HG03108 (cell line): Measurements from ENCODE around the gene WWOX.
"Not testable (repeated sequence)": the region's sequence is repeated elsewhere in the genome, so short reads cannot be mapped to it uniquely, and the experiment has no call there.

ENCODE experiments used
- ATAC-seq: cut with Tn5 transposase; IDR thresholded peaks from one replicate; pipeline ENCODE4 v1.9.1; 2021; ENCODE audit warnings: moderate library complexity; ENCODE audit not compliant: unreplicated experiment

WWOX gene

DNA sequence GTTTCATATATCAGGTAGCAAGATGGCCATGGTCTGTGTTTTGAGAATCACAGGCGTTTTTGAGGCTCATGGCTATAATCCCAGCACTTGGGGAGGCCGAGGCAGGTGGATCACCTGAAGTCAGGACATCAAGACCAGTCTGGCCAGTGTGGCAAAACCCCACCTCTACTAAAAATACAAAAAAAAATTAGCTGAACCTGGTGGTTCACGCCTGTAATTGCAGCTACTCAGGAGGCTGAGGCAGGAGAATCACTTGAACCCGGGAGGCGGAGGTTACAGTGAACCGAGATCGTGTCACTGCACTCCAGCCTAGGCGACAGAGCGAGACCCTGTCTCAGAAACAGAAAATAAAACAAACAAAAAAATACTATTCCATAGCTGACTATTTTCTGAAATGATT is 415.4 kb downstream of the WWOX start:
- not testable (repeated sequence) for ATAC-seq

DNA sequence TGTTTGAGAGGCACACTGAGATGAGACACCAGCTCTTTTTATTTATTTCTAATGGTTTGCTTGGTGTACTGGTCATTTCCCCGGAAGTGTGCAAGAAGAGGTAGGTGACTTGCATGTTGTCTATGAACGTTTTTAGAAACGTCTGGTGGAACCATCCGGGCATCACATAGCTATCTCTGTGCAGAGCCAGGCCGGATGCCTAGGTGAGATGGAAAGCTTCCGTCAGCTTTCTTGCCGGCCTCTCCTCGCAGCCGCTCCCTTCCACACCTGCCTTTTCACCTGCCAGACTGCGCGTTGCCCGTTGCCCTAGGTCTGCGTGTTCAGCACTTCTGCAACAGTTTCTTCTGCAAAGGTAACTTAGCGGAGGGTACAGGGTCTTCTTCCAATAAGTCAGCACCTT is 416.0 kb downstream of the WWOX start:
- ATAC-seq = no peak

DNA sequence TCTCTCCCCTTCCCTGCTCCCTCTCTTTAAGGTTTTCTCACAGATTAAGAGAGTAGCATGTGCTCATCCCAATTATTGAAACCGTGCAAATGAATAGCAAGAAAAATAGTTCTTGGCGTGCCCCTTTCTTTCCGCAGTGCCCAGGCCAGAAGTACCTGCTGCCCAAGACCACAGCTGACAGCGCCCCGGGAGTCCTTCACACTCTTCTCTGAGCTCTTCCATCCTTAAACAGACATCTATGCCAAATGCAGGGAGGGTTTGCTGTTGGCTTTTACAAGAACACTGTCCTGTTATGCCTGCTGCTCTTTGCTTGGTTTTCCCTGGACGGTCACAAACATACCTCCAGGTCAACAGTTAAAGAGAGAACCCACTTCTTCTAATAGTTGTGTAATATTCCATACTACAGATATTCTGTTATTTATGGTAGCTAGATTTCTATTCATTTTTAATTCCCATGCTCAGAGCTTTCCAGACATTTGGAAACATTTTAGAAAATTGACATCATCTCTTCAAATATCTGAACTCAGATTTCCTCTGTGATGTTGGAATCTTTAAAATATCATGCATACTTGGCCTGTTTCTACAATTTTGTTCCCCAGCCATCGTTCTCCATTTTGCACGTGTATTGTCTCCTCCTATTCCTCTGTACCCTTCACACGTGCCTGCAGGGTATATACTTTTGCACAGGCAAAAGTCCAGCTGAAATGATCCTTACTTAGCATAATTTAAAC is 416.7 kb downstream of the WWOX start:
- no peak for ATAC-seq

DNA sequence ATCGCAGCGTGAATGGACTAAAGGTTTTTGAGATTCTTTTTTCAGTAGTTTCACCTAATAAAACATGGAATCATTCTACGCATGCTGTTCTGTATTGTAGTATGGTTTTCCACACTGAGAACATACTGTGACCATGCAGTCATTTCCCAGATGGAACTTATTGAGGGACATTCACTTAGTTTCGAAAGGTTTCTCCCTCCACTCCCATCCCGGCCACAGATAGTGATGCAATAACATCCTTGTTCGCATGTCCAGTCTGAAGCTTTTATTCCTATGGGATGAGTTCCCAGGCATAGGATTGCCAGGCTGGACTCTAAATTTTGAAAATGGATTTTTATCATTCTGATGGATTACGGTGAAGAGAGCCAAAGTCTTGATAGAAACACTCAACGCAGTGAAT is 420.4 kb downstream of the WWOX start:
- no peak for ATAC-seq

DNA sequence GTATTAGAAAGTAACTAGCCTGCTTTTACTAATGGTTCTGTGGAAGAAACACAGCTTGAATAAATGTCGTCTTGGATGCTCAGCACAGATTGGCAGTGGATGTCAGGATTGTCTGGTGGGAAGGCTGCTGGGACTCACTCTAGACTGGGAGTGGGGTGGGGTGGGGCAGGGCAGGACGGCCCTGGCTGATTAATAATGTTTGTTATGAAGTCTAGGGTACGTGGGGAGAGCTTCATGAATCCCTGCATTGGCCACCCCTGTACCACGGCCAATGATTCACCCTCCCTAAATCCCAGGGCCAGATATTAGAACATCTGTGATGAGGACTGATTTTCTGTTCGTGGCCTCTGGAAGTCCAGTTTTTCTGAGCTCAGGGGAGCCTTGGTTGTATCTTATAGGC is 421.0 kb downstream of the WWOX start:
- ATAC-seq = no peak

DNA sequence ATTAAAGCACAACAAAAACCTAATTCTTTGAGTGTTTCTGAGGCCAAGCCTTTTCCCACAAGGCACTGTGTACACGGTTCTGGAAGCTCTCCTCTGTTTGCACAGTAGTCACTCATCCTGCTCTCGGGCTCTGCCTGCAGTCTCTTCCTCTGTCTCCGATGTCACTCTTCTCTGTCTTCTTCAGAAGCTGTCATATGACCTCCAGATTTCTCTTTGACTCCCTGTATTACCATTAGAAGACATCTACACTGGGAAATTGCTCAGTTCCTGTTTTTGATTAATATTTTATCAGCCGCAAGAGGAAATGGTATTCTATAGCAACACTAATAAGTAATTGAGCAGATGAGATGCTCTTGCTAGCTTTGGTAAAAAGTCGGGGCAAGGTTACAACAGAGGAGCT is 422.9 kb downstream of the WWOX start:
- peak; percentile 84 for ATAC-seq

DNA sequence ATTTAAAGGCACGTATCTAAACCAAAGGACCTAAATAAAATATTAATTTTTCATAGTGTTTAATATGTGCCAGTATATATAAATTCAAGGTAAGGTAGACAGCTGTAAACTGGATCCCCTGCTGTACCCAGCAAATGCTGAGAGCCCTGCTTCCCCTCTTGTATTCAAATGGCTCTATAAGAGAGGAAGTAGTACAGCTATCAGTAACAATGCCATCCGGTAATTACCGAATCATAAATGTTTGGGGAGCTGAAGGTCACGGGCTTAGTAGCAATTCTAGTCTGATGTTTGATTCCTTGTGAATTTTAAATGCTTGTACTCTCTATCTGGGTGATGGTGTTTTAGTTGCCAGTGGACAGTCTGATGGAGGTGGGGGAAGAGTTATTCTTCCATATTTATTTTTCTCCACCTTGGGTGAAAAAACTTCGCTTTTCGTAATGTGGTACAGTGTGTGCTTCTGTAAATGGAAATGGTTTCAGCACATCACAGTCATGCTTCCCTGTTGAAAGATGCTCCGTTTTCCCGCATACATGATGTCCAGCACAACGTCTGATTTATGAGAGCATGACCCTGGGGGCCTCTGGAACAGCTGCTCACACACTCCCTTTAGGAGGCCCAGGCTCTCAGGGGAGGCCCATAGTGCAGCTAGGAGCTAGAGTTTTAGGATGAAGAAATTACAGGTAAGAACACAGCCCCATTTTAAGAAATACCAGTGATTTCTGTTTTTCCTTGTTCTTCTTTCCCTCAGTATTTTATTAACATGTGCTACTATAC is 423.9 kb downstream of the WWOX start:
- no peak for ATAC-seq

DNA sequence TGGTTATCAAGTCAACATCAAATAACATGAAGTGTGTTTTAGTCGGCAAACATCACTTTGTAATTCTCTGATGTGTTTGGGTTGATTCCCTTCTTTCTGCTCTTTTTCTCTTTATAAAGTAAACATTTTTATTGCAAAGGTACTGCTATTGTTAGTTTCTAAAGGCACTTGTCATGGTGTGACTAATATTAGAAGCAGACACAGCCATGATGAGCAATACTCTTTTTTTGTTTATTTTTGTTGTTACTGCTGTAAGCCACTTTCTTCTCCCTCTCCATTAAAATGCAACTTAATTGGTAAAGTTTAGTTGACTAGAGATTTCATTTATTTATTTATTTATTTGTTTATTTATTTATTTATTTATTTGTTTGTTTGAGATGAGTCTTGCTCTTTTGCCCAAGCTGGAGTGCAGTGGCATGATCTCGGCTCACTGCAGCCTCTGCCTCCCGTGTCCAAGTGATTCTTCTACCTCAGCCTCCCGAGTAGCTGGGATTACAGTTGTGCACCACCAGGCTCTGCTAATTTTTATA is 424.7 kb downstream of the WWOX start:
- ATAC-seq = no peak

DNA sequence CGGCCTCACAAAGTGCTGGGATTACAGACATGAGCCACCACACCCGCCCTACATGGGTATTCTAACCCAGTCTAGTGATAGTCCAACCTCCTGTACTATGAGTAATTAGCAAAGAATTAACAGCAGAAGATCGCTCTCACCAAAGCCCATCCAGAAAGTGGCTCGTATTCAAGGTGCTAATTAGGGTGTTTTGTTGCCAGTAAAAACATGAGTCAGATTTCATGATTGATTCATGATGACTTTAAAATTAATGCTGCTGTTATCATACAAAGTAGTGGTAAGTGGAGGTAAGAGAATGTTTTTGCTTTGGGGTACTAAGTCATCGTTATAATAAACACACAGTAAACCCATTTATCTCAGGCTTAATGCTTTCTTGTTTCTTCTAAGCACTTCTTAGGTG is 428.8 kb downstream of the WWOX start:
- no peak for ATAC-seq

DNA sequence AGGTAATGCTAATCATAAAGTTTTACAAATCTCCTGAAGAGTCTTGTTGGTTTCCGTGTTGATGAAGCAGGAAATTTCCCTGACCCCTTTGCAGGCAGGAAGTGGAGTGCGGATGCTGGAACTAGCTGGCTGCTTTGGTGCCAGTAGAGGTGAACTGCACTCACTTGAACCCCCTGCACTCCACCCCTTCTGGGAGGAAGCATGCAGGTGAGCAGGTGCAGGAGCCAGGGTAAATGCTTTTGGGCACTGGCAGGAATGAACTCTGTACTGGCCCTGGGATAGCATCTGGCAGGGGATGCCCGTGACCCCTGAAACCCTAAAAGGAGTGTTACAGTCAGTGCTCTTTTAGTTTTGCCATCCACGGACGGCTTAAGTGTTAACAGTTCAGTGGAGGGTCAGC is 430.4 kb downstream of the WWOX start:
- ATAC-seq = no peak

DNA sequence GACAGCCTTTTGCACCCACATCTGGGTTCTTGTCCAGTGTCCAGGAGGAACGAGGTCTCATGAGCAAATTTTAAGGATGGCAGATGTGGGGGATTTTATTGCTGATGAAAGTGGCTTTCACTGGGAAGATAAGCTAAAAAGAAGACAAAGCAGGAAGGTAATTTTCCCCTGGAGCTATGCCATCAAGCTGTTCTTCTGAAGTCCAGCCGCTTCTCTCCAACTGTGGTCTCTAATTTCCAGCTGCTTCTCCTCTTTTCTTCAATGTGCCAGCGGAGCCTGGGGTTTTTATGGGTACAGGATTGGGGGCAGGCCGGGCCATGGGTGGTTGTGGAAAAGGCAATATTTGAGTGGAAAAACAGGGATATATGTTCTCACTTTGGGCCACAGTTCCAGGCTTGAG is 430.8 kb downstream of the WWOX start:
- no peak for ATAC-seq

DNA sequence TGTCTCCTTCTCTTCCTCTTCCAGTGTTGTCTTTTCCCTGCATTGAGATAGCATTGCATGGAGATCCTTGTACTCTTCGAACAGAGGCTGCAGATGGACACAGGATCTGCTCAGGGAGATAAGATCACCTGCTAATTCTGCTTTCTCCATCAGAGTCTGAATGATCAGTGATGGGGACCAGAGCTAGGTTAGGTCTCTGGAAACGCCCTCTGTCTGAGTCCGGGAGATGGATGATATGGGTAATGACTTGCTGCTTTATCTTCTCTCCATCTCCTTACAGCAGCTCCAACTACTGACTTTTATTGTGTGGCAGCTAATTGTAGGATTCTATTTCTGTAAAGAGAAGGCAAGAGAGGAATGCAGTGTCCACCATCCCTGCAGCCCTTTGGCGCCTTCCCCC is 435.6 kb downstream of the WWOX start:
- no peak for ATAC-seq

DNA sequence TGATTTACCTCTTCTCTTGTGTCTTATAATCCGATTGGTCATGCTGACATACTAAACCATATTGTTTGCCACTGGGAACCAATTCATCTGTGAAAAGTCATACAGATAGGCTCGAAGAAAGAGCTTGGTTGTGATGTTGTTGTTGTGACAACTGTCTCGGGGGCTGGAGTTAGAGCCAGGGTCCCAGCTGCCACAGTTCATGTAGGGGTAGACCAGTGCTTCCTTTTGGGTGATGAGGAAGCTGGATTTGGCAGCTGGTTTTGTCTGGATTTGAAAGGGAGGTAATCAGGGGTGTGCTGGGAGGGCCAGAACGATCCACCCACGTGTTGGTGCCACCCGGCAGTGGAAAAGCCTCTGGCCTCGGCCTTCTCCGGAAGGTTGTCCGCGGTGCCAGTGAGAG is 438.1 kb downstream of the WWOX start:
- no peak for ATAC-seq

DNA sequence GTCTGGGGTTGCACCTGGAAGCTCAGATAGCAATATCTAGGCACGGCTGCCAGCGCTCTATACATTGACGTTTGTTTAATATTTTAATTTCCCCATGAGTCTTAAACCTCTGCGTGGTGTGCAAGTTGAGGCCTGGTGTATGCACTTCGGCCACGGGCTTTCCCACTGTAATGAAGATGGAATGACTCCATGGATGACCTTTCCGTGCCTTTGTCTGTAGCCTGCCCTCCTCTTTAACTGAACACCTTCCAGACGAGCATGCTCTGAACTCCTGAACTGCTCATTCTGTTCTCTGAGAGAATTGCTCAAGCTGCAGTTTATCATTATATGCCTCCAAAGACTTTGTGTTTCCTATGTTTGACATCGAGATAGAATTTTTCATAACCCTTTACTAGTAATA is 438.8 kb downstream of the WWOX start:
- ATAC-seq = no peak

DNA sequence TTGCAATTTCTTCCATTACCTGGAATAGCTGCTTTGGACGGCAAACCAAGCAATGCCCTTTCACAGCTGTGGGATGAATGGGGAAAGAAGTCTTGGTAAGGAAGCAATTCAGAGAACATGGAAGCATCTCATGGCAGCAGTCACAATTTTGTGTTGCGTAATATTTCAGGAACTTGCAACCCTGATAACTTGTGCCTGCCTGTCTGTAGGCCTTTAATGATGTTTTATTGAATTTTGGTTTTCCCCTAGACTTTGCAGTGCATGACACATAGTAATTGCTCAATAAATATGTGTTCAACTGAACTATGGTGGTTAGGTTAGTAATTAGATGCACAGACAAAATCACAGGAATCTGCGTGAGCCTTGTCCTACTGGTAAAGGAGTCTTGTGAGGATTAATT is 439.5 kb downstream of the WWOX start:
- no peak for ATAC-seq

DNA sequence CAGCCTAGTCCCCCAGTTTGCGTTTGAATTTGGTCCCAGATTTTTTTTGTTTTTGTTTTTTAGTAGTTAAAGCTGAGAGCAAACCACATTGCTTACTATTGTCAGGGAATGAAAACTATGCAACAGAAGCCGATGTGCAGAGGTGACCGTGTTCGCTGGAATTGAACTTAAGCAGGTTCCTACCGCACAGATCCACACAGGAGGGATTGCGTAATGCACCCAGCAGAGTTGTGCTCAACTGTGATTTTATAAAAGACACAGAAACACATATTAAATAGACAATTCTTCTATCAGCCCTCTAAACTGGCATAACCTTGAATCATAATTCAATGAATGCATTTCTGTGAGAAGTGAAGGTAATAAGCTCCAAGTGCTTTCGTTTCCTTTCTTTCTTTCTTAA is 443.0 kb downstream of the WWOX start:
- no peak for ATAC-seq

DNA sequence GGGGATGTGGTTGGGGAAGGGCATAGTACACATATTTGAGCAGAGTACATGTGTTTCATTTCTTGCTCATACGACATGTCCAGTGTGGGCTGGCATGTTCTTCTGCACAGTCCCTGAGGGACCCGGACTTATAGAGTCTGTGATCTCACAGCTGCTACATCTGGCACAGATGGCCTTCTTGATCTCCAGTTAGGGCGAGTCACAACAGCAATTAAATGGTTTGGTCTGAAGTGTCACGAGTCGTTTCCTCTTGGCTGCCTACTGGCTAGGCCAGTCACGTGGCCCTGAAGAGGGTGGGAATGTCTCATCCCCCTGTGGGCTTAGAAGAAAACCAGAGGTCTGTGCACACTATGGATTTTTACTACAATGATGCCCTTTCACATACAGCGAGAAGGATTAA is 443.6 kb downstream of the WWOX start:
- no peak for ATAC-seq

DNA sequence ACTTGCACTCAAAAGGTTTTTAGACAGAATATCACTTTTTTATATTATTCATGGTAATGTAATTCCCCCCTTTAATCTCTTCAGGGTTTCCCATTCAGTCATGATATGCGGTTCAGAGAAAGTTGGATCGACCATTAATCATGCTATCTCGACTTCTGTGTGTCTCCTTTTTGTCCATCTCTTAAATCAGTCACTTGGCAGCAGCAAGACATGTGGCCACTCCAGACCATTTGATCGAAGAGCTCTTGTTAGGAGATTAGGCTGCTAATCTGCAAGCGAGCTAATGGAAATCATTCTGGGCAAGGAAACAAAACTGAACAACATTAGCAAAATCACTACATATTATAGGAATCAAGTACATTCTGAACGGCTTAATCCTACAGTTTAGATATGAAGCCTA is 449.9 kb downstream of the WWOX start:
- ATAC-seq = no peak

DNA sequence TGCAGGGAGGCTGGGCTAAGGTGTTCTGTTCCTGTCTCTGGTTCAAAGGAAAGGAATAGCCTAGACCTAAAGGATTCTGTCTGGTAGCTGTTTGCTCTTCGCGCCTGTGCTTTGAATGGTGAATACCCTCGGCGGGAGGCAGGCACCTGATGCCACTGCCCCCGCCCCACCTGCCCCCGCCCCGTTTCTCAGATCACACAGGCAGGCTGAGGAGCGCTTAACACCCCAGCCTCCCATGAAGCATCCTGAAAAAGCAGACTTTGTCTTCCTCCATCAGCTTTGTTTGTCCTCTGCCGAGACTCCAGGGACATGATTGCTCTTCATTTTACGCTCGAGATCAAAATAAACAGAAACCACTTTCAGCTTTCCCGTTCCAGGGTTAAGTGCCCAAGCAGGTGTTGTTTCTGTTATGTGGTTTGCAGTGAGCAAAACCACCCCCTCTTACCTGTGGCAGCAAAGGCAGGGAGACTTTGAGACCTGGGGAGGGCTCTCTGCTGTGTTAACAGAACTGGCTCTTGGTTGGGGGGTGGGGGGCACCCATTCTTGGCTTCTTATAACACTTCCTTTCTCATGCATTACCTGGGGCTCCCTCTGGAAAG is 452.1 kb downstream of the WWOX start:
- ATAC-seq = no peak

DNA sequence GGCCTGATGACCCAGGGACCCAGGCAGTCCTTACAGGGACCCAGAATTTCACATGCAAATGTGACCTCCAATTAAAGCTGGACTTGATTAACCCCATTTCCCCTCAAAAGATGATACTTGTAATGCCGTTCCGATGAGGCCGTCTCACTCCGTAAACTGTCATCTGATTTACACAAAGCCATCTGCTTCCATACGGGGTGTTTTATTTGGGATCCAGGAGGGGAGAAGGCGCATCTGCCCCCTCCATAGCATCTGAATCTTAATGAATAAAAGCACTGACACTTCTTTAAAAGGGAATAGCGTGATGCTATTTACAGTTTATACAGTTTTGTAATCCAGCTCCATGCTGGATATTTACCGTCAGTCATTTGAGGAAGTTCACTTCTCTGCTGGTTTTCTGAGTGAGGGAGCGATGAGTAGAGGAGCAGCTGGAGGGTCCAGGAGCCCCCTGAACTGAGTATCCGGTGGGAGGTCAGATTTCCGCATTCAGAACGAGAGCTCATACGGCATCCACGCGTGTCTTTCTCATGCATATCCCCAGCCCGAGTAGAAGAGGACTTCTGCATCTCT is 452.7 kb downstream of the WWOX start:
- ATAC-seq = no peak

DNA sequence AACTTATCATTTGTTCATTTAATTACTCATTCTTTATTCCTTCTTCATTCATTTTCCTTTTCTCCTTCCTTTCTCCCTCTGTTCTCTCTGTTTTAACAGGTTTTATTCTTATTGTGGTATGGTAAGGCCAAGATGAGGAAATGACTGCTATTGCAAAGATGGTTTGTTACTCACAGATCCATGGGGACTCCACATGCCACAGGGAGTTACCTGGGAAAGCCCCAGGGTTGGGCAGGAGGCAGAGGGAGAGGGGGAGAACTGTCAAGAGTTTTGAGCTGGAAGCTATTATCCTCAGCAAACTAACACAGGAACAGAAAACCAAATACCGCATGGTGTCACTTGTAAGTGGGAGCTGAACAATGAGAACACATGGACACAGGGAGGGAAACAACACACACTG is 453.3 kb downstream of the WWOX start:
- ATAC-seq = no peak
